DOHH2 (cell line): ENCODE results near the gene ACTR1A.

Source experiments
- H3F3A ChIP-seq: fragments of 200-600 bp; sonication (generic), shearing (Covaris generic); 2 replicates; pipeline ENCODE4 v1.6.0; 2016; ENCODE audit warnings: antibody characterized with exemption, mild to moderate bottlenecking; ENCODE audit not compliant: control insufficient read depth, insufficient read depth
- H3K27ac ChIP-seq: fragments of 200-600 bp; sonication (generic); 2 replicates; pipeline ENCODE4 v1.5.1; 2014; ENCODE audit warnings: low read depth, mild to moderate bottlenecking, low read length, moderate library complexity
- H3K27me3 ChIP-seq: fragments of 200-600 bp; sonication (generic); 2 replicates; pipeline ENCODE4 v1.6.1; 2014; ENCODE audit warnings: mild to moderate bottlenecking, low read length, mixed read lengths; ENCODE audit not compliant: control insufficient read depth
- H3K36me3 ChIP-seq: fragments of 200-600 bp; sonication (generic); 2 replicates; pipeline ENCODE4 v1.6.1; 2014; ENCODE audit warnings: mild to moderate bottlenecking, low read length, moderate library complexity, mixed read lengths; ENCODE audit not compliant: control insufficient read depth
- H3K4me1 ChIP-seq: fragments of 200-600 bp; sonication (generic); 2 replicates; pipeline ENCODE4 v1.6.1; 2014; ENCODE audit warnings: mild to moderate bottlenecking, low read length, mixed read lengths; ENCODE audit not compliant: control insufficient read depth
- H3K4me2 ChIP-seq: fragments of 200-600 bp; sonication (generic); 2 replicates; pipeline ENCODE4 v1.6.0; 2014; ENCODE audit warnings: mild to moderate bottlenecking, low read length, moderate library complexity
- H3K4me3 ChIP-seq: fragments of 200-600 bp; sonication (generic); 2 replicates; pipeline ENCODE4 v1.5.1; 2014; ENCODE audit warnings: mild to moderate bottlenecking, low read length, mixed read lengths
- H3K79me2 ChIP-seq: fragments of 200-600 bp; sonication (generic); 2 replicates; pipeline ENCODE4 v1.6.1; 2014; ENCODE audit warnings: mild to moderate bottlenecking, low read length, mixed read lengths; ENCODE audit not compliant: control insufficient read depth
- H3K9me2 ChIP-seq: fragments of 200-600 bp; sonication (generic); replicated peaks from 2 replicates; pipeline ENCODE4 v1.6.1; 2014; ENCODE audit warnings: mild to moderate bottlenecking, low read length, mixed read lengths; ENCODE audit not compliant: control insufficient read depth
- H3K9me3 ChIP-seq: fragments of 200-600 bp; sonication (generic); 2 replicates; pipeline ENCODE4 v1.6.1; 2014; ENCODE audit warnings: antibody characterized with exemption, low read length, mixed read lengths; ENCODE audit not compliant: control insufficient read depth, insufficient read depth
- H4K20me1 ChIP-seq: fragments of 200-600 bp; sonication (generic); 2 replicates; pipeline ENCODE4 v1.6.0; 2014; ENCODE audit warnings: low read depth, mild to moderate bottlenecking, antibody characterized with exemption, low read length, moderate library complexity; ENCODE audit not compliant: control insufficient read depth, insufficient read depth
- EZH2phosphoT487 ChIP-seq: fragments of 200-600 bp; sonication (generic); IDR thresholded peaks from 2 replicates; pipeline ENCODE4 v1.6.1; 2017; ENCODE audit warnings: borderline replicate concordance, mild to moderate bottlenecking, antibody characterized with exemption, low read length, moderate library complexity, mixed read lengths
- TF ChIP-seq, protein P1 (sequence below): fragments of 200-600 bp; sonication (generic); IDR thresholded peaks from one replicate; pipeline ENCODE4 v1.5.1; 2014; ENCODE audit warnings: antibody characterized with exemption, mild to moderate bottlenecking, low read depth, low read length; ENCODE audit not compliant: poor library complexity, severe bottlenecking

Gene ACTR1A

DNA sequence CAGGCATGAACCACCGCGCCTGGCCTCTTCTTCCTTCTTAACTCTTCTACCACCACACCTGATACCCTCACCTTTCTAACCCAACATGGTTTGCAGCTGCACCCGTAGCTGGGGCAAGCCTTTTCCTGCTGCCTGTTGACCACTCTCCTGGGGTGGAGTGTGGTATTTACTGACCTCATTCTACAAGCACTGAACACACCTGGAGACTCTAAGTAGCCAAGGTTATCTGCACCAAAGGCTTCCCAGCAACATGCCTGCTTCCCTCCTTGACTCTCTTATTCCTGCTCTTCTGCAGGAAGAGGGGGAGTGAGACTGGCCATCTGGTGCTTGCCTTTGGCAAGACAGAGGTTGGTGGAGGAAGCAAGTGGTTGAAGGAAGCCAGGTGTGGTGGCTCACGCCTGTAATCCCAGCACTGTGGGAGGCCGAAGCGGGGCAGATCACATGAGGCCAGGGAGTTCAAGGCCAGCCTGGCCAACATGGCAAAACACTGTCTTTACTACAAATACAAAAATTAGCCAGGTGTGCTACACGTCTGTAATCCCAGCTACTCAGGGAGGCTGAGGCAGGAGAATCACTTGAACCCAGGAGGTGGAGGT lies 10.1 kb downstream of the ACTR1A start:
- Histone ChIP-seq H3K9me2 (no peaks in the 10 kb centered on the region), H3K27ac (no peak overlapping the region), H3K79me2 (peaks cover 60% of the 10 kb centered on the region), H3K9me3 (no peaks in the 10 kb centered on the region), H3K36me3 (peaks cover 39% of the 10 kb centered on the region), H3K4me1 (no peaks in the 10 kb centered on the region), H4K20me1 (peaks cover 4% of the 10 kb centered on the region; the same call in 1 of the 2 replicates), H3K4me2 (no peak overlapping the region), H3K27me3 (no peaks in the 10 kb centered on the region), H3K4me3 (no peak overlapping the region), H3F3A (no peaks in the 10 kb centered on the region)
- no peak for TF ChIP-seq EZH2phosphoT487
- TF ChIP-seq, protein P1, sequence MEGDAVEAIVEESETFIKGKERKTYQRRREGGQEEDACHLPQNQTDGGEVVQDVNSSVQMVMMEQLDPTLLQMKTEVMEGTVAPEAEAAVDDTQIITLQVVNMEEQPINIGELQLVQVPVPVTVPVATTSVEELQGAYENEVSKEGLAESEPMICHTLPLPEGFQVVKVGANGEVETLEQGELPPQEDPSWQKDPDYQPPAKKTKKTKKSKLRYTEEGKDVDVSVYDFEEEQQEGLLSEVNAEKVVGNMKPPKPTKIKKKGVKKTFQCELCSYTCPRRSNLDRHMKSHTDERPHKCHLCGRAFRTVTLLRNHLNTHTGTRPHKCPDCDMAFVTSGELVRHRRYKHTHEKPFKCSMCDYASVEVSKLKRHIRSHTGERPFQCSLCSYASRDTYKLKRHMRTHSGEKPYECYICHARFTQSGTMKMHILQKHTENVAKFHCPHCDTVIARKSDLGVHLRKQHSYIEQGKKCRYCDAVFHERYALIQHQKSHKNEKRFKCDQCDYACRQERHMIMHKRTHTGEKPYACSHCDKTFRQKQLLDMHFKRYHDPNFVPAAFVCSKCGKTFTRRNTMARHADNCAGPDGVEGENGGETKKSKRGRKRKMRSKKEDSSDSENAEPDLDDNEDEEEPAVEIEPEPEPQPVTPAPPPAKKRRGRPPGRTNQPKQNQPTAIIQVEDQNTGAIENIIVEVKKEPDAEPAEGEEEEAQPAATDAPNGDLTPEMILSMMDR, result no peak

DNA sequence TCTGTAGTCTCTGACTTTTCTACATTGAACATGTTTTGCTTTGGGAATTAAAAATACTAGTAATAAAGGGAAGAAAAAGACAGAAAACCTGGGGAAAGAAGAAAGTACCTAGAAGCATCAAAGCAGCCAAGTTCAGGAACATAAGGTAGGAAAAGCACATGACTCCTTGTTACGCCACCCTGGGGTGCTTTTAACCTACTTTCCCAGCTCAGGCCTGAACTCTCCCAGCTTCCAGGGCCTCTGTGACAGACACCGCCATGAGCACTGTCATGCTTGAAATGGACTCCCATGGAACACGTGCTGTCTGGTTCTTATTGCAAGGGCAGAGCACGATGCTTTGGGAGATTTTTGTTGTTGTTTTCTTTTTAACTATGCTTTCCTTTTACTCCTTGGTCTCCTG lies 11.4 kb downstream of the ACTR1A start:
- H3K79me2 ChIP-seq, result peaks cover 47% of the 10 kb centered on the region
- no peaks in the 10 kb centered on the region; the same call in 1 of the 2 replicates for H4K20me1 ChIP-seq
- no peak overlapping the region for H3K4me2 ChIP-seq
- no peaks in the 10 kb centered on the region for H3F3A ChIP-seq
- H3K4me1 ChIP-seq, result no peaks in the 10 kb centered on the region
- H3K4me3 ChIP-seq, result no peak overlapping the region
- no peaks in the 10 kb centered on the region for H3K27me3 ChIP-seq
- H3K27ac ChIP-seq, result no peak overlapping the region
- no peaks in the 10 kb centered on the region for H3K9me3 ChIP-seq
- no peak for TF ChIP-seq EZH2phosphoT487
- TF ChIP-seq, protein P1, result no peak
- peaks cover 47% of the 10 kb centered on the region for H3K36me3 ChIP-seq
- no peaks in the 10 kb centered on the region for H3K9me2 ChIP-seq

DNA sequence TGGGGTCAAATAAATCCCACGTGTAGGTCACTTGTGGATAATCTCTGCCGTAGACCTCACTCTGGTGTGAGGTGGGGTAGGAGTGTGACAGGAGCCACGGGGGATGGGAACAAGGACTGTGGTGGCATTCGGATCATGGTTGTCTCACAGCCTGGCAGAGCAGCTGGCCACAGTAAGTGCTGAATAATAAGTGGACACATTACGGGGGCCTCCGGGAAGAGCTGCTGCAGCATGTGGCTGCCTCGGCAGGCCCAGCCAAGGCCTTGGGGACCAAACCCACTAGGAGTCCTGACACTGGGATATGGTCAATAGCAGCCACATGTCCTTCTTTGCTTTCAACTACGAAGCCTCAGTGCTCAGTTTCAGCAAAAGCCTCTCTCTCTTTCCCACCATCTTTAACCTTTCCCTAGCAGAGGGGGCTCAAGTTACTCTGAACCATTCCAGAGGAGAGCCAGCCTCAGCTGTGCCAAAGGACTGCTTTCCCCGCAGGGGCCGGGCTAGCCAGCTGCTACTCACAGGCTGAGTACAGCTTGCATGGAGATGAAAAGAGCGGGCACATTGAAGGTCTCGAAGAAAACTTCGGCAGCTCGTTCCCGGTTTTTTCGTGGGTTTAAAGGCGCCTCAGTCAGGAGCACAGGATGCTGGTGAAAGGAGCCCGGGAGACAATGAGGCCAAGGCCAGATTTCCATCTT lies 17.3 kb downstream of the ACTR1A start:
- Histone ChIP-seq H3K27me3 (no peaks in the 10 kb centered on the region), H3K4me3 (no peak overlapping the region), H3K4me1 (peaks cover 12% of the 10 kb centered on the region), H3K79me2 (no peaks in the 10 kb centered on the region), H3K27ac (no peak overlapping the region), H3F3A (no peaks in the 10 kb centered on the region), H3K4me2 (no peak overlapping the region), H4K20me1 (no peaks in the 10 kb centered on the region), H3K36me3 (peaks cover 86% of the 10 kb centered on the region), H3K9me2 (no peaks in the 10 kb centered on the region), H3K9me3 (no peaks in the 10 kb centered on the region)
- TF ChIP-seq, protein P1, result no peak
